ENCODE results near the gene APPBP2. TPM values are rescaled to one million over a fixed set of nuclear protein-coding genes. Genes with fewer than 3 reads are reported as not detected.

The APPBP2 gene
- total and polyA plus RNA-seq, 2 donors (not counting 3 experiments of a cell fraction or from before 2014, with no cell fraction given): 8.4 to 49.1 TPM

GRCh38 chr17:60495260-60495659 is 30.8 kb downstream of the APPBP2 start:
- H3K27me3 ChIP-seq (ENCODE audit: control insufficient read depth in 2 of 2, insufficient read depth in 2 of 2, low read length in 2 of 2): no peaks in the 10 kb centered on the region
- intact Hi-C loops (cut with micrococcal nuclease): no loop called here
- no TSS peak for BruUV-seq (replicated peaks)
- no peak overlapping the region for H3K27ac ChIP-seq (ENCODE audit: insufficient read depth, low read depth, low read length)
- ChIA-PET POLR2A (no interaction called here), CTCF (no interaction called here)
- dilution Hi-C loops (cut with MboI; ENCODE audit: extremely low pct_ligation_motif_present, low sequenced_read_pairs): no loop called here
- H3K79me2 ChIP-seq (ENCODE audit: control insufficient read depth, insufficient read depth, low read length): peaks cover 3% of the 10 kb centered on the region
- no peaks in the 10 kb centered on the region for H4K20me1 ChIP-seq (replicated peaks; ENCODE audit: control insufficient read depth, extremely low read depth, insufficient read depth, low read length)
- no peak overlapping the region for H2AFZ ChIP-seq (ENCODE audit: low read depth, low read length)
- H3K9ac ChIP-seq (replicated peaks; ENCODE audit: extremely low read depth, insufficient read depth, low read length): no peak overlapping the region
- no peak overlapping the region for H3K4me3 ChIP-seq (replicated peaks in 1 of 3; ENCODE audit: insufficient read depth in 1 of 3, low read depth in 1 of 3, low read length in 3 of 3)
- no peaks in the 10 kb centered on the region for H3K9me3 ChIP-seq (replicated peaks; ENCODE audit: control insufficient read depth, insufficient read depth, low read length)
- H3K4me1 ChIP-seq (ENCODE audit: control insufficient read depth, extremely low read depth, insufficient read depth, low read length): no peaks in the 10 kb centered on the region
- no peaks in the 10 kb centered on the region for H3K9me1 ChIP-seq (replicated peaks; ENCODE audit: control insufficient read depth, extremely low read depth, insufficient read depth, low read length)
- TF ChIP-seq CTCF (IDR thresholded peaks at IDR 0.05; ENCODE audit: extremely low read depth in 1 of 2, insufficient read depth in 1 of 2, low read depth in 1 of 2, low read length in 2 of 2) (no peak), MAX (IDR thresholded peaks at IDR 0.05; ENCODE audit: insufficient read depth, insufficient read length) (no peak), GATA2 (IDR thresholded peaks at IDR 0.05; ENCODE audit: insufficient read depth, insufficient read length, low read depth, low read length) (no peak), FOS (IDR thresholded peaks at IDR 0.05; ENCODE audit: borderline replicate concordance, insufficient read depth, low read length) (no peak), POLR2A (IDR thresholded peaks at IDR 0.05; ENCODE audit: low read depth, low read length) (no peak), EZH2 (IDR thresholded peaks at IDR 0.05; ENCODE audit: borderline replicate concordance, low read depth, low read length, severe bottlenecking) (no peak), MYC (IDR thresholded peaks at IDR 0.05; ENCODE audit: low read depth, low read length) (no peak), POLR2AphosphoS5 (IDR thresholded peaks at IDR 0.05; ENCODE audit: insufficient read depth, low read depth, low read length) (no peak), JUN (IDR thresholded peaks at IDR 0.05; ENCODE audit: borderline replicate concordance, insufficient read depth, insufficient read length, low read depth) (no peak)
- FAIRE-seq: no peak
- DNase-seq (ENCODE audit: low read depth, low spot score): no peak
- H3K36me3 ChIP-seq (ENCODE audit: control insufficient read depth in 2 of 2, extremely low read depth in 1 of 2, insufficient read depth in 2 of 2, low read length in 2 of 2): peaks cover 4 to 26% of the 10 kb centered on the region in 2 experiments
- no peak overlapping the region for H3K4me2 ChIP-seq (ENCODE audit: insufficient read depth, low read length)
